CD8-positive, alpha-beta memory T cell (primary cell): Measurements from ENCODE around the gene RFNG. TPM values are rescaled to one million over a fixed set of nuclear protein-coding genes. Genes with fewer than 3 reads are reported as not detected.

Experiments used
- CTCF ChIA-PET: fragments of 350-600 bp; sonication (Branson Sonifier 250); formaldehyde crosslinking; loops from one replicate; lab custom pipeline; 2021; ENCODE audit warnings: antibody characterized with exemption; lab: Charles Lee
- POLR2A ChIA-PET: fragments of 350-600 bp; sonication (Branson Sonifier 250); formaldehyde crosslinking; loops from one replicate; lab custom pipeline; 2021; ENCODE audit warnings: antibody characterized with exemption; lab: Charles Lee
- DNase-seq, 5 donors: peaks; one replicate each; pipeline versions ENCODE4 v3.0.0 to v3.0.0-alpha.2; 2020 to 2022; ENCODE audit warnings: mixed read lengths in 1 of 5
- H3K27ac ChIP-seq: one replicate; pipeline ENCODE4 v1.7.0; 2013; ENCODE audit warnings: low read depth, mild to moderate bottlenecking, low read length, moderate library complexity
- H3K27me3 ChIP-seq: 2 replicates; pipeline ENCODE4 v1.7.0; 2013; ENCODE audit warnings: low read length, mild to moderate bottlenecking; ENCODE audit not compliant: insufficient read depth, poor library complexity, severe bottlenecking
- H3K36me3 ChIP-seq: 2 replicates; pipeline ENCODE4 v1.7.0; 2013; ENCODE audit warnings: mild to moderate bottlenecking, low read length, moderate library complexity; ENCODE audit not compliant: insufficient read depth
- H3K4me1 ChIP-seq: 2 replicates; pipeline ENCODE4 v1.7.0; 2013; ENCODE audit warnings: mild to moderate bottlenecking, low read length, moderate library complexity; ENCODE audit not compliant: insufficient read depth
- H3K4me3 ChIP-seq: 2 replicates; pipeline ENCODE4 v1.7.0; 2013; ENCODE audit warnings: mild to moderate bottlenecking, low read length
- H3K9me3 ChIP-seq: 2 replicates; pipeline ENCODE4 v1.7.0; 2013; ENCODE audit warnings: mild to moderate bottlenecking, low read length
- H3K27ac Mint-ChIP-seq, 8 donors: one replicate each; pipeline ENCODE4 v1.8.0; 2020 to 2021; ENCODE audit warnings: mixed read lengths in 8 of 8, mild to moderate bottlenecking in 6 of 8, inconsistent platforms in 3 of 8, moderate library complexity in 3 of 8
- H3K27me3 Mint-ChIP-seq, 2 donors: one replicate each; pipeline ENCODE4 v1.8.0; 2020 to 2021; ENCODE audit warnings: mixed read lengths in 2 of 2, mild to moderate bottlenecking in 1 of 2, moderate library complexity in 1 of 2
- H3K36me3 Mint-ChIP-seq, 3 donors: one replicate each; pipeline ENCODE4 v1.8.0; 2020 to 2021; ENCODE audit warnings: mixed read lengths in 3 of 3, inconsistent platforms in 1 of 3, mild to moderate bottlenecking in 1 of 3
- H3K4me1 Mint-ChIP-seq, 3 donors: one replicate each; pipeline ENCODE4 v1.8.0; 2020 to 2021; ENCODE audit warnings: mixed read lengths in 3 of 3, inconsistent platforms in 1 of 3, mild to moderate bottlenecking in 1 of 3
- H3K4me3 Mint-ChIP-seq, 7 donors: one replicate each; pipeline ENCODE4 v1.8.0; 2020 to 2021; ENCODE audit warnings: mixed read lengths in 7 of 7, mild to moderate bottlenecking in 6 of 7, moderate library complexity in 4 of 7, inconsistent platforms in 2 of 7
- H3K9me3 Mint-ChIP-seq, 5 donors: one replicate each; pipeline ENCODE4 v1.8.0; 2020 to 2022; ENCODE audit warnings: mixed read lengths in 5 of 5, mild to moderate bottlenecking in 3 of 5, moderate library complexity in 2 of 5, inconsistent platforms in 1 of 5
- polyA plus RNA-seq: library from polyadenylated mRNA; unstranded; fragments of 300-500 nt; fragmentation: Illumina TruSeq; gene quantifications from one replicate; pipeline ENCODE4 v1.2.3, GENCODE V29; 2021
- total RNA-seq, 2 experiments: library from RNA; stranded (reverse); gene quantifications; one replicate each; pipeline ENCODE4 v1.2.3, GENCODE V29; 2021

Gene RFNG
- total and polyA plus RNA-seq, 3 experiments from 2014 or later = 7.3 to 19.4 (median 18.1) TPM

DNA sequence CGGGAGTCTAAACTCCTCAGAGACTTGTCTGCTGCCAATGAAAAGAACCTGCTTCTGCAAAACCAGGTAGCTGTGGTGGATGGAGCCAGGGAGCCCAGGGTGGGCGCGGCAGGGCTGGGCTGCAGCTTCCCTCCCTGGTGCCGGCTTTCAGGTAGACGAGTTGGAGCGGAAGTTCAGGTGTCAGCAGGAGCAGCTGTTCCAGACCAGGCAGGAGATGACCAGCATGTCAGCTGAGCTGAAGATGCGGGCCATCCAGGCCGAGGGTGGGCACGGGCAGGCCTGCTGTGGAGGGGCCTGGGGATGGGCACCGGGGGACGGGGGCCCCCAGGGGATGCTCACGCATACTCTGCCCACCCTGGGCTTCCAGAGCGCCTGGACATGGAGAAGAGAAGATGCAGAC, 23.4 kb downstream of the RFNG start:
- no peak overlapping the region for H3K27ac Mint-ChIP-seq
- POLR2A ChIA-PET = no interaction called here

GRCh38 chr17:82025401-82026107, 26.1 kb downstream of the RFNG start:
- peak overlapping the region in 1 of 8 donors; percentile 95 for H3K27ac Mint-ChIP-seq
- Histone ChIP-seq H3K4me1 (peaks cover 33% of the 10 kb centered on the region), H3K27ac (no peak overlapping the region), H3K27me3 (no peaks in the 10 kb centered on the region), H3K4me3 (no peak overlapping the region), H3K9me3 (no peaks in the 10 kb centered on the region), H3K36me3 (no peaks in the 10 kb centered on the region)
- H3K9me3 Mint-ChIP-seq = no peaks in the 10 kb centered on the region
- H3K36me3 Mint-ChIP-seq = no peaks in the 10 kb centered on the region
- peaks cover 0 to 6% of the 10 kb centered on the region in 2 donors for H3K27me3 Mint-ChIP-seq
- POLR2A ChIA-PET = no interaction called here
- DNase-seq = no peak
- peaks cover 19 to 35% (median 19%) of the 10 kb centered on the region in 3 donors for H3K4me1 Mint-ChIP-seq
- CTCF ChIA-PET = interaction anchor here (1.2 to 2.0 kb wide), 2 partner anchors 9 to 12 kb away, joined by 4 to 5 read pairs; partner anchors contain the start of gene DCXR
- peak overlapping the region in 2 of 7 donors; percentile 48 to 56 for H3K4me3 Mint-ChIP-seq

More for the DNA sequence above, 23.4 kb downstream of the RFNG start:
- CTCF ChIA-PET = interaction anchor here (0.8 to 4.3 kb wide), 4 partner anchors 9 to 177 kb away, joined by 3 to 59 read pairs (median 8); partner anchors contain the start of gene DCXR
- Mint-ChIP-seq H3K36me3 (no peaks in the 10 kb centered on the region), H3K4me1 (peaks cover 6 to 22% (median 7%) of the 10 kb centered on the region in 3 donors), H3K9me3 (no peaks in the 10 kb centered on the region), H3K4me3 (no peak overlapping the region), H3K27me3 (peaks cover 0 to 4% of the 10 kb centered on the region in 2 donors)
- H3K4me3 ChIP-seq = no peak overlapping the region
- no peaks in the 10 kb centered on the region for H3K36me3 ChIP-seq
- H3K9me3 ChIP-seq = no peaks in the 10 kb centered on the region
- H3K27me3 ChIP-seq = no peaks in the 10 kb centered on the region
- H3K27ac ChIP-seq = no peak overlapping the region
- DNase-seq = no peak
- H3K4me1 ChIP-seq = peaks cover 17% of the 10 kb centered on the region

- H3K4me1 Mint-ChIP-seq = peaks cover 19 to 38% (median 21%) of the 10 kb centered on the region in 3 donors
- no peaks in the 10 kb centered on the region for H3K27me3 ChIP-seq
- H3K27ac Mint-ChIP-seq = no peak overlapping the region
- no peaks in the 10 kb centered on the region for H3K9me3 Mint-ChIP-seq
- ChIA-PET CTCF (interaction anchor here (6.0 kb wide), 1 partner anchor 64 kb away, joined by 83 read pairs; the partner anchor contains the start of gene NOTUM), POLR2A (no interaction called here)
- peaks cover 0 to 5% of the 10 kb centered on the region in 2 donors for H3K27me3 Mint-ChIP-seq
- no peaks in the 10 kb centered on the region for H3K36me3 ChIP-seq
- H3K4me3 Mint-ChIP-seq = peak overlapping the region in 1 of 7 donors; percentile 23
- H3K4me3 ChIP-seq = no peak overlapping the region
- DNase-seq = no peak
- no peaks in the 10 kb centered on the region for H3K9me3 ChIP-seq
- no peaks in the 10 kb centered on the region for H3K36me3 Mint-ChIP-seq
- peaks cover 28% of the 10 kb centered on the region for H3K4me1 ChIP-seq
- no peak overlapping the region for H3K27ac ChIP-seq
These were observed 26.8 kb downstream of the RFNG start for GRCh38 chr17:82024859-82025258.

GRCh38 chr17:82023447-82024241, 28.0 kb downstream of the RFNG start:
- Mint-ChIP-seq H3K9me3 (no peaks in the 10 kb centered on the region), H3K27ac (peak overlapping the region in 3 of 8 donors; percentile 33 to 51 (median 50))
- POLR2A ChIA-PET = interaction anchor here (1.0 to 2.3 kb wide), 5 partner anchors 14 to 320 kb away, joined by 3 to 10 read pairs (median 6); partner anchors contain the start of genes DCXR, FASN and MRPL12

DNA sequence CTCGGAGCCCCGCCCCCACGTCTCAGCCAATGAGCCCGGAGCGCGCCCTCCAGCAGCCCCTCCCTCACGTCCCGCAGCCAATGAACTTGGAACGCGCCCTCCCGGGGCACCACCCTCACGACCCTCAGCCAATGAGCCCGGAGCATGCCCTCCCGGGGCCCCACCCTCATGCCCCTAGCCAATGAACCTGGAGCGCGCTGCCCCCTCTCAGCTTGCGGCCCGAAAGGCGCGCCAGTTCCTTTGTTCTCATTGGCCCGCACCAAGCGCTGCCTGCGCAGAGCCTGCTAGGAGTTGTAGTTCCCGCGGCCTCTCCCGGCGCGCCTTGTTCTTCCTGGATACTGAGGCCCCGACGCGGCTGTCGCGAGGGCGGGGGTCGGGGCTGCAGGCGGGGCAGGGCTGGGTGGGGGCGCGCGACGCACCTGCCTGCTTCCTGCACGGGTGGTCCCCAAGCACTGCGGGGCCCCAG, 28.6 kb downstream of the RFNG start, which contains the start of gene LRRC45:
TSS of gene LRRC45 (plus strand) at position 325 of the 466 bp plus-strand sequence. CDS start 339 bp downstream, outside the sequence.
- DNase-seq = peak; percentile 99 to 100 (median 100)
- Mint-ChIP-seq H3K27ac (peak within 1 kb of the TSS in 6 of 8 donors; percentile 56 to 85 (median 70)), H3K9me3 (no peaks in the 10 kb centered on the region), H3K27me3 (peaks cover 0 to 2% of the 10 kb centered on the region in 2 donors), H3K36me3 (peaks cover 0 to 8% (median 0%) of the 10 kb centered on the region in 3 donors), H3K4me3 (peak within 1 kb of the TSS; percentile 83 to 93 (median 85)), H3K4me1 (peaks cover 17 to 34% (median 21%) of the 10 kb centered on the region in 3 donors)
- peaks cover 6% of the 10 kb centered on the region for H3K36me3 ChIP-seq
- peaks cover 26% of the 10 kb centered on the region for H3K4me1 ChIP-seq
- peak within 1 kb of the TSS; percentile 70 for H3K4me3 ChIP-seq
- ChIA-PET CTCF (interaction anchor here (0.7 to 6.0 kb wide), 4 partner anchors 8 to 132 kb away, joined by 3 to 83 read pairs (median 20); partner anchors contain the start of genes DCXR, NOTUM and RAC3), POLR2A (interaction anchor here (0.8 to 2.3 kb wide), 9 partner anchors 15 to 496 kb away, joined by 3 to 10 read pairs (median 5); partner anchors contain the start of genes CSNK1D, DCXR, FASN and FOXK2)
- H3K9me3 ChIP-seq = no peaks in the 10 kb centered on the region
- H3K27ac ChIP-seq = peak within 1 kb of the TSS; percentile 61
- no peaks in the 10 kb centered on the region for H3K27me3 ChIP-seq

More at GRCh38 chr17:82023447-82024241, 28.0 kb downstream of the RFNG start:
- Mint-ChIP-seq H3K4me1 (peaks cover 17 to 34% (median 21%) of the 10 kb centered on the region in 3 donors), H3K36me3 (peaks cover 0 to 3% (median 0%) of the 10 kb centered on the region in 3 donors), H3K4me3 (peak overlapping the region; percentile 75 to 93 (median 84)), H3K27me3 (peaks cover 0 to 2% of the 10 kb centered on the region in 2 donors)
- Histone ChIP-seq H3K4me3 (peak overlapping the region; percentile 64), H3K36me3 (peaks cover 3% of the 10 kb centered on the region), H3K4me1 (peaks cover 26% of the 10 kb centered on the region), H3K27me3 (no peaks in the 10 kb centered on the region), H3K27ac (peak overlapping the region; percentile 38), H3K9me3 (no peaks in the 10 kb centered on the region)
- CTCF ChIA-PET = interaction anchor here (3.9 to 6.0 kb wide), 2 partner anchors 13 to 62 kb away, joined by 16 to 83 read pairs; partner anchors contain the start of genes DCXR and NOTUM
- DNase-seq = peak in 2 of 5 donors; percentile 14 to 15

DNA sequence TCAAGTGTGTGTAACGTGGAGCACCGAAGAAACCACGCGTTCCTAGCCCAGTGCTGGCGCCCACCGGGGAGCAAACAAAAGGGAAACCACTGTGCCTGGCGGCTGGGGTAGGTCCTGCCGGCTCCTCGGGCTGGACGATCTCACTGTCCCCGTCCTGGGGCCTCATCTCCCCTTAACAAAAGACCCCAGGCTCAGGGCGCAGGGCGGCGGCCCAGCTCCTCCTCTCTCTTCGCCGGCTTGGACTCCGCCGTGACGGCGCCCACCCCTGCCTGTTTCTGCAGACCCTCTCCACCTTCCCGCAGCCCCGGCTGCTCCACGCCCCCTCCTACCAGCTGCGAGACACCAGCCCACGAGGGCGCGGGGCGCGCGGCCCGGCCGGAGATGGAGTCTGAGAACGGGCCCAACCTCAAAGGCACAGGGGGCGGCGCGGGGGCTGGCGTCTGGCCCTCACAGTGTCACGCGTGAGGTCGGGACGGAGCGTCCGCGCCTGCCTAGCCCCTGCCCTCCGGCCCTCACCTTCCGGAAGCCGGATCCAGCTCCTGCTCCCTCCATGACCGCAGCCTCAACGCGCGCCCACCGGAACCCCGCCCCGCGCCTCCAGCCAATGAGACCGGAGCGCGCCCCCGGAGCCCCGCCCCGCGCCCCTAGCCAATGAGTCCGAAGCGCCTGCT, 29.2 kb downstream of the RFNG start, which contains the start of gene CENPX:
TSS of gene CENPX (minus strand) at position 569 of the 671 bp plus-strand sequence. CDS start at position 552, 17 bp downstream.
- Mint-ChIP-seq H3K4me1 (peaks cover 17 to 34% (median 21%) of the 10 kb centered on the region in 3 donors), H3K36me3 (peaks cover 0 to 8% (median 0%) of the 10 kb centered on the region in 3 donors), H3K4me3 (peak within 1 kb of the TSS; percentile 83 to 93 (median 85)), H3K27ac (peak within 1 kb of the TSS in 7 of 8 donors; percentile 56 to 85 (median 71)), H3K9me3 (no peaks in the 10 kb centered on the region), H3K27me3 (peaks cover 0 to 2% of the 10 kb centered on the region in 2 donors)
- Histone ChIP-seq H3K9me3 (no peaks in the 10 kb centered on the region), H3K27me3 (no peaks in the 10 kb centered on the region), H3K4me3 (peak within 1 kb of the TSS; percentile 70), H3K27ac (peak within 1 kb of the TSS; percentile 61), H3K36me3 (peaks cover 6% of the 10 kb centered on the region), H3K4me1 (peaks cover 26% of the 10 kb centered on the region)
- ChIA-PET CTCF (interaction anchor here (0.7 to 6.0 kb wide), 5 partner anchors 9 to 133 kb away, joined by 3 to 83 read pairs (median 16); partner anchors contain the start of genes DCXR, NOTUM and RAC3), POLR2A (interaction anchor here (0.8 to 2.3 kb wide), 9 partner anchors 15 to 497 kb away, joined by 3 to 10 read pairs (median 5); partner anchors contain the start of genes CSNK1D, DCXR, FASN and FOXK2)
- peak in 1 of 5 donors; percentile 57 for DNase-seq
